BJ (cell line): ENCODE data around the gene RSPH6A. TPM values are rescaled to one million over a fixed set of nuclear protein-coding genes. Genes with fewer than 3 reads are reported as not detected.

Experiments used
- CTCF ChIA-PET: fragments of 350-600 bp; formaldehyde crosslinking; extraction: SDS; loops from one replicate; lab custom pipeline; 2021; ENCODE audit warnings: antibody characterized with exemption, inconsistent platforms; lab: Yijun Ruan, JAX
- POLR2A ChIA-PET: fragments of 300-600 bp; sonication (Branson Sonifier 250); formaldehyde crosslinking; extraction: SDS; loops from one replicate; lab custom pipeline; 2021; ENCODE audit warnings: antibody characterized with exemption; lab: Charles Lee
- DNase-seq: peaks from one replicate; pipeline ENCODE4 v3.0.0-alpha.2; 2011; ENCODE audit warnings: low read depth
- H3K27me3 ChIP-seq: 2 replicates; pipeline ENCODE4 v1.6.0; 2011; ENCODE audit warnings: low read length; ENCODE audit not compliant: control insufficient read depth, insufficient read depth
- H3K36me3 ChIP-seq: 2 replicates; pipeline ENCODE4 v1.5.1; 2011; ENCODE audit warnings: low read length; ENCODE audit not compliant: control insufficient read depth, insufficient read depth
- H3K4me3 ChIP-seq: 2 replicates; pipeline ENCODE4 v1.5.1; 2011; ENCODE audit warnings: low read depth, mild to moderate bottlenecking, control low read depth, low read length
- CTCF ChIP-seq: IDR thresholded peaks from 2 replicates; pipeline ENCODE4 v1.5.1; 2011; ENCODE audit warnings: low read depth, mild to moderate bottlenecking, control low read depth, inconsistent platforms, low read length, moderate library complexity; ENCODE audit not compliant: insufficient read depth
- polyA plus RNA-seq: library from polyadenylated mRNA; depleted of rRNA; stranded (reverse); fragments of >200 nt; gene quantifications from 2 replicates; pipeline ENCODE4 v1.2.3, GENCODE V29; 2011

The RSPH6A gene
- polyA plus RNA-seq, 1 experiment, result not detected

GRCh38 chr19:45770192-45771101, 44.7 kb downstream of the RSPH6A start:
- Histone ChIP-seq H3K4me3 (peak overlapping the region; percentile 42), H3K27me3 (no peaks in the 10 kb centered on the region), H3K36me3 (peaks cover 30% of the 10 kb centered on the region)
- DNase-seq, result peak; percentile 83
- ChIA-PET CTCF (interaction anchor here (0.6 to 7.7 kb wide), 12 partner anchors 11 to 112 kb away, joined by 3 to 154 read pairs (median 4); partner anchors contain the start of genes DMPK, DMWD, QPCTL and RSPH6A), POLR2A (interaction anchor here (0.6 to 1.0 kb wide), 7 partner anchors 13 to 292 kb away, joined by 3 to 11 read pairs (median 9); no protein-coding TSS in a partner anchor)
- TF ChIP-seq CTCF, result peak; percentile 91

DNA sequence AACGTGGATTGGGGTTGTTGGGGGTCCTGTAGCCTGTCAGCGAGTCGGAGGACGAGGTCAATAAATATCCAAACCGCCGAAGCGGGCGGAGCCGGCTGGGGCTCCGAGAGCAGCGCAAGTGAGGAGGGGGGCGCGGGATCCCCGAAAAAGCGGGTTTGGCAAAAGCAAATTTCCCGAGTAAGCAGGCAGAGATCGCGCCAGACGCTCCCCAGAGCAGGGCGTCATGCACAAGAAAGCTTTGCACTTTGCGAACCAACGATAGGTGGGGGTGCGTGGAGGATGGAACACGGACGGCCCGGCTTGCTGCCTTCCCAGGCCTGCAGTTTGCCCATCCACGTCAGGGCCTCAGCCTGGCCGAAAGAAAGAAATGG, 45.3 kb downstream of the RSPH6A start:
- ChIA-PET CTCF (interaction anchor here (0.7 to 7.7 kb wide), 14 partner anchors 9 to 117 kb away, joined by 3 to 154 read pairs (median 5); partner anchors contain the start of genes DMPK, DMWD, QPCTL and RSPH6A), POLR2A (interaction anchor here (0.6 to 1.6 kb wide), 9 partner anchors 12 to 1457 kb away, joined by 3 to 14 read pairs (median 7); partner anchors contain the start of genes DMPK and DMWD)
- no peak for TF ChIP-seq CTCF
- DNase-seq, result no peak
- Histone ChIP-seq H3K36me3 (peaks cover 29% of the 10 kb centered on the region), H3K4me3 (peak overlapping the region; percentile 42), H3K27me3 (no peaks in the 10 kb centered on the region)

GRCh38 chr19:45768984-45769782, 45.9 kb downstream of the RSPH6A start, which contains the start of gene SIX5:
Gene SIX5 (minus strand): TSS chr19:45769252. CDS start chr19:45768844, 408 bp downstream.
- POLR2A ChIA-PET, result interaction anchor here (0.5 to 1.6 kb wide), 9 partner anchors 8 to 1457 kb away, joined by 3 to 14 read pairs (median 5); partner anchors contain the start of genes DMPK, DMWD and QPCTL
- TF ChIP-seq CTCF, result no peak
- CTCF ChIA-PET, result interaction anchor here (0.6 to 7.7 kb wide), 20 partner anchors 10 to 226 kb away, joined by 3 to 154 read pairs (median 4); partner anchors contain the start of genes DMPK, DMWD, QPCTL and RSPH6A
- Histone ChIP-seq H3K4me3 (peak within 1 kb of the TSS; percentile 92), H3K27me3 (no peaks in the 10 kb centered on the region), H3K36me3 (peaks cover 27% of the 10 kb centered on the region)
- peak; percentile 88 for DNase-seq

DNA sequence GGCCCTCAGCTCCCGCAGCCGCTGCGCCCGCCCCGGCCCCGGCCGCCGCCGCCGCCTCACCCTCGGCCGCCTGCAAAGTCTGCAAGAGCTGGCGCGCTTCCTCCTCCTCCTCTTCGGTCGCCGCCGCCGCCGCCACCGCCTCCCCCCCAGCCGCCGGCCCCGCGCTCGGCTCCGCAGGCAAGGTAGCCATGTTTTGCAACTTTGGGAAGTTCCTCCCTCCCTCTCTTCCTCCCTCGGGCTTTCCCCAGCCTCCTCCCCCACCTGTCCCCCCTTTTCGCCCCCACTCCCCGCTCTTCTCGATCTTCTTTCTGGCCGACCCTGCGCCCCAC, 46.5 kb downstream of the RSPH6A start:
- POLR2A ChIA-PET, result interaction anchor here (1.3 to 1.6 kb wide), 3 partner anchors 14 to 52 kb away, joined by 5 to 14 read pairs (median 7); partner anchors contain the start of gene DMPK
- DNase-seq, result no peak

More for the DNA sequence above, 46.5 kb downstream of the RSPH6A start:
- CTCF ChIA-PET, result interaction anchor here (0.6 to 7.7 kb wide), 10 partner anchors 10 to 118 kb away, joined by 3 to 154 read pairs (median 5); partner anchors contain the start of genes QPCTL and RSPH6A
- Histone ChIP-seq H3K4me3 (peak overlapping the region; percentile 92), H3K36me3 (peaks cover 24% of the 10 kb centered on the region), H3K27me3 (no peaks in the 10 kb centered on the region)
- no peak for TF ChIP-seq CTCF
